GM19372 (cell line): ENCODE data around the gene MBNL3.
"Not testable (repeated sequence)": the region's sequence is repeated elsewhere in the genome, so short reads cannot be mapped to it uniquely, and the experiment has no call there.

Experiments
- ATAC-seq: cut with Tn5 transposase; IDR thresholded peaks from one replicate; pipeline ENCODE4 v1.9.1; 2021; ENCODE audit warnings: mild to moderate bottlenecking, low read depth, moderate library complexity; ENCODE audit not compliant: unreplicated experiment

The MBNL3 gene

GRCh38 chrX:132480581-132481203 lies 8.1 kb downstream of the MBNL3 start:
- ATAC-seq: peak; percentile 87

DNA sequence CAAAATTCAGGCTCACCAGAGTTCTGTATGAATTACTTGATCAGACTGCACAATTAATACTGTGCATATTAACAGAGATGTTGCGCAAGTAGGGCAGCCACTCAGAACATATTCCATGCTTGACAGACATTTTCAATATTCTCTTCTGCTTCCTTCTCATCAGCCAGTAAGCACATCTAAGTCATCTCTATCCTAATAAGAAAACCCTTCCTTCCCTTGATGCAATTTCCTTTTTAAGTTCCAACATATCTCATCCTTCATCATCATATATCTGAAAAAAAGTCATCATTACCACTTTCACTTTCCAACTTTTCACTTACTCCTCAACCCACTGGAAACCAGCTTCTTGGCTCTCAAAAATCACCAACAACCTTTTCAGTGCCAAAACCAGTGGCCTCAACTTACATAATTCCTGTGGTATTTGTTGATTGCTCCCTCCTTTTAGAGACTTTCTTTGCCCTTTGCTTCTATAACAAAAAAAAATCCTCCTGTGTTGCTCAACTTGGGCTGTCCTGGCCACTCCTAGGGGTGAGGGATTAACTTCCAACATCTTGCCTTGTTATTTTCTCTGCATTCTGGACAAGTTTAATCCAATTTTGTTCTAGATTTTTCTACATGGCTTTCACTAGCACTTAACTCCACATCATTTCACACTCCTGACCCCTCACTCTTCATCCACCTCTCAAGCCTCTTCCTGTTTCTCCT lies 14.1 kb downstream of the MBNL3 start:
- no peak for ATAC-seq

- no peak for ATAC-seq
These were observed 16.4 kb downstream of the MBNL3 start for GRCh38 chrX:132472397-132472796.

GRCh38 chrX:132470831-132471230 lies 18.0 kb downstream of the MBNL3 start:
- no peak for ATAC-seq

DNA sequence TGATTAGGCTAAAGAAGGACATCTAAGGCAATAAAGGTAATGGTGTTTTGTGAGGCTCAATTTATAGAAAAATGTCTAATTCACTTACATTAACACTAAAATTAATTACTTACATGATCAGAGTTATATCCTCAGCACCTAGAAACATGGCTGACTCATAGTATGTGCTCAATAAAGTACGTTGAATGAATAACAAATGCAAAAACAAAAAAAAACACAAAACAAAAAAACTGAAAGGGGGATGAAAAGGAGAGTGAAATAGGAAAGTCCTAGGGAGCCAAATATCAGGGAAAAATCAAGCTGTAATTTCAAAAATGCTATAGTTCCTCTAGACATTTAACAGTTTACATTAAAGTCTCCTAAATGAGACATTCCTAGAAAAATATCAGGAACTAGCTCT lies 18.7 kb downstream of the MBNL3 start:
- ATAC-seq: no peak

DNA sequence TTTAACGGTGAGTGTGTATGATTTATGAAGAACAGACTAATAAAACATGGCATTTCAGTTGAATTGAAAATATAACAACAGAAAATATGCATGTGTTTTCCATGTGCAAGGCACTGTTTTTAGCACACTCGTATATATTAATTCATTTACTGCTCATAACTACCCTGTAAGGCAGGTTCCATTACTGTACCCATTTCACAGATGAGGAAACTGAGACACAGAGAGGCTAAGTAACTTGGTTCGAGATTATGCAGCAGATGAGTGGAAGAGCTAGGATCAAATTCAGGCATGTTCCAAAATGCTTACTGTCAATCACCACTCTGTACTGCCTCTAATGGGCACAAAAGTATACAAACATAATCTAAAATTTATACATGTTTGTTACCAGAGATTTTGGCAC lies 20.4 kb downstream of the MBNL3 start:
- no peak for ATAC-seq

DNA sequence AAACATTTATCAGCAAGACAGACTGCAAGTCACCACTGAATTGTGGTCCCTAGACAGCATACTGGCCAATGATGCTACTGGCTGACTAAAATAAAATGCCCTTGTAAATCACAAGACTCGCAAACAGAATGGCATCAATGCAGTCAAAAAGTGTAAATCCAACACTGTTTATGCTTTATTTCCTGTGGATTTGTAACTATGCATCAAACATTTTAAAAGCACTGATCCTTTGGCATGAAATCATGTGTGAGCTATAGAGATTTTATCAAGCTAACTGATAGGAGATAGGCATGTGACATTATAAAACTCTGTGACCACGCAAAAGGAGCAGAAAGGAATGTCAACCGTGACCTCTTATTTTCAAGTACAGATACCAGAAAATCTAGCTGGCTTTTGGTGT lies 20.8 kb downstream of the MBNL3 start:
- ATAC-seq: no peak

DNA sequence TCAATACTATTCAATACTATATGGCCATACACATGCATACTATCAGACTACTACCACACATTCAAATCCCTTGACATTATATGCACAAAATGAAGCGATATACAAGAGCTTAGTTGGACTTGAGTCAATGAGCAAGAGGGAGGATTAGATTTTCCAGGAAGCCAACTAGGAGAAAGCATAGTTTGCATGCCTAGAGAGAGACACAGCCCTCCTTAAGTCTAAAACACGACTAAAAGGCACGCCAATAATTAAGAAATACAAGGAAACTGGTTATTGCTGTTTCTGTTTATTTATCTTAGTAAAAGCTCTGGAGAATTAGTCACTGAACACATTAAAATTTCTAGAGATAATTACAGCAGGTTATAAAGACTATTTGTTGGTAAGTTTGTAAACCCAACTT lies 21.8 kb downstream of the MBNL3 start:
- no peak for ATAC-seq

DNA sequence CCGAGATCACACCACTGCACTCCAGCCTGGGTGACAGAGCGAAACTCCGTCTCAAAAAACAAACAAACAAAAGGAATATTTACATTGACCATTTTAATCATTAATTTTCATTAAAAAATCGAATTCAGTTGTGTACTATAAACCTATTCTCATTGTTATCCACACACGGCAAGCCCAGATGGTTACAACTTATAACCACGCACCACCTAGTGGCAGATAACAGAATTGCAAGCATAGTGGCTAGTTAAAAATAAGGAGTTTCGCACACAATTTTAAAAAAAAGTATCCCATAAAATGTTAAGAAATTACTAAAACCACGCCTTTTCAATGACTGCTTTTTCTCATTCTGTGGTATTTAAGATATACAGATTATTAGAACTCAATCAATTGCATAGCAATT lies 25.4 kb downstream of the MBNL3 start:
- ATAC-seq: no peak

DNA sequence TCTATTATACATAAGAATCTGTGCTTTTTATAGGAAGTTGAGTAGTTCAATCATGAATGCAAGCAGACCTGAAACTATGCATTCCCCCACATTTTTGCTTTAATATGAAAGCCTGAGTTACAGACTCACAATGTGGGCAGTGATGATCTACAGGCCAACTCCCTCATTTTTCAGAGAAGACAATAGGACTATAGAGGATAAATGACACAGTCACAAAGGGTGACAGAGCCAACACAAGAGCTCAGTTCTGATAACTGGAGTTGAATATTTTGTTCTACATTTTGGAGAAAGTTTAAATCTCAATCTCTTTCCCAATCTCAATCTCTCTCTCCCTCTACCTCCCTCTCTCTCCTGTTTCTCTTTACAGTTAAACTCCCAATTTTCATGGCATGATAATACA lies 27.0 kb downstream of the MBNL3 start:
- ATAC-seq: no peak

GRCh38 chrX:132452911-132453550 lies 35.8 kb downstream of the MBNL3 start:
- ATAC-seq: no peak

GRCh38 chrX:132445909-132446308 lies 42.9 kb downstream of the MBNL3 start:
- ATAC-seq: not testable (repeated sequence)

DNA sequence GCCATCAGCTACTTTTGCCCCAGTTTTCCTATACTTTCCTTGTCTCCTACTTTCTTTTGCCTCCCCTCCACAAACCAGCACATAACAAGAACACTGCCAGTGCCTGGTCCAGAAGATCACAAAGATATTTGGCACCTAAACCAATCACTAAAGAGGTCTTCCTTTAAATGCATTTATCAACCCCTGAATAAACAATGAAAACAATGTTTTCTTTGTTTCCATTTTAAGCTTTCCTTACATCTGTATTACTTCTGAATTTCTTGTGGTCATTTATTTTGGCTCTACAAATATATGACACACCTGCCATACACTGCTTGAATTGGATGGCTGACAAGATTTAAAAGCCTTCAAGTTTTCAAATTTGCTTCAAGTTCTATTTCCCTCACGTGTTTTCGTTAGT lies 43.9 kb downstream of the MBNL3 start:
- ATAC-seq: no peak

- ATAC-seq: no peak
These were observed 45.4 kb downstream of the MBNL3 start for GRCh38 chrX:132443196-132444135.

DNA sequence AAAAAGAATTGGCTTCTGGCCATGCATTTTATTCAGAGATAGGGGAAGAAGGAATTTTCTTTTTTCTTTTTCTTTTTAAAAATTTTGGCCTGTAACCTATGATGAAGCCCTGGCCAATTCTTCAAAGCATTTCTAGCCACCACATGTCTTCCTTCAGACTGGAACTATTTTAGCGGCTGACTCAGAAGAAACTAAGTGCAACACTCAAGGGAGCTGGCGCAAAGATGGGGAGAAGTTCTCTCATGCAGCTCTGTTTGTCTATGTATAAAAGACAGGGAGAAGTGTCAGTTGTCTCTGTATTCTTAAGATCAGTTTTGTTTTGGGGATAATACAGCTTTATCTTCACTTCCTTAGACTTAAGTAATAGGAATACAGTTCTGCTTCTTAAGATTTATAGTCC lies 46.1 kb downstream of the MBNL3 start:
- ATAC-seq: no peak

GRCh38 chrX:132435222-132435621 lies 53.6 kb downstream of the MBNL3 start:
- ATAC-seq: no peak

- ATAC-seq: no peak
These were observed 55.3 kb downstream of the MBNL3 start for GRCh38 chrX:132433551-132433950.

GRCh38 chrX:132433001-132433400 lies 55.8 kb downstream of the MBNL3 start:
- no peak for ATAC-seq

DNA sequence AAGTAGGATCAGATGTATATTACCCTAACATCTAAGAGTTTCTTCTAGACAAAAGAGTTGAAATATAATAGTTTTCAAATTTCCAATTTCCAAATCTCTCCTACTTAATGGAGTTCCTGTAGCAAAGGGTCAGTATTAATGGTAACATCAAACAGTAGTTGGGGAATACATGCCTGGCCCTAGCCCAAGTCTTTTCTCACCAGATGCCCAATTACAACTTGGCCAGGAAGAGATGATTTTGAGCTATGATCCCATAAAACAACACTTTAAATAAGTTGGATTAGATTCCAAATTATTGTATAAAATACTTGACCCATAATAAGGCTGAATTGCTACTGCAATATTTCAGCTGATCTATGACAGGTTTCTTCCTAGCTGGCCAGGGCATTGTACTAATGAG lies 59.9 kb downstream of the MBNL3 start:
- no peak for ATAC-seq

- no peak for ATAC-seq
These were observed 62.0 kb downstream of the MBNL3 start for GRCh38 chrX:132426695-132427281.
